ENCODE measurements around the gene ZFYVE28. TPM values are rescaled to one million over a fixed set of nuclear protein-coding genes. Genes with fewer than 3 reads are reported as not detected.

Gene ZFYVE28
- total and polyA plus RNA-seq, 4 donors, result 7.0 to 25.9 (median 12.5) TPM

DNA sequence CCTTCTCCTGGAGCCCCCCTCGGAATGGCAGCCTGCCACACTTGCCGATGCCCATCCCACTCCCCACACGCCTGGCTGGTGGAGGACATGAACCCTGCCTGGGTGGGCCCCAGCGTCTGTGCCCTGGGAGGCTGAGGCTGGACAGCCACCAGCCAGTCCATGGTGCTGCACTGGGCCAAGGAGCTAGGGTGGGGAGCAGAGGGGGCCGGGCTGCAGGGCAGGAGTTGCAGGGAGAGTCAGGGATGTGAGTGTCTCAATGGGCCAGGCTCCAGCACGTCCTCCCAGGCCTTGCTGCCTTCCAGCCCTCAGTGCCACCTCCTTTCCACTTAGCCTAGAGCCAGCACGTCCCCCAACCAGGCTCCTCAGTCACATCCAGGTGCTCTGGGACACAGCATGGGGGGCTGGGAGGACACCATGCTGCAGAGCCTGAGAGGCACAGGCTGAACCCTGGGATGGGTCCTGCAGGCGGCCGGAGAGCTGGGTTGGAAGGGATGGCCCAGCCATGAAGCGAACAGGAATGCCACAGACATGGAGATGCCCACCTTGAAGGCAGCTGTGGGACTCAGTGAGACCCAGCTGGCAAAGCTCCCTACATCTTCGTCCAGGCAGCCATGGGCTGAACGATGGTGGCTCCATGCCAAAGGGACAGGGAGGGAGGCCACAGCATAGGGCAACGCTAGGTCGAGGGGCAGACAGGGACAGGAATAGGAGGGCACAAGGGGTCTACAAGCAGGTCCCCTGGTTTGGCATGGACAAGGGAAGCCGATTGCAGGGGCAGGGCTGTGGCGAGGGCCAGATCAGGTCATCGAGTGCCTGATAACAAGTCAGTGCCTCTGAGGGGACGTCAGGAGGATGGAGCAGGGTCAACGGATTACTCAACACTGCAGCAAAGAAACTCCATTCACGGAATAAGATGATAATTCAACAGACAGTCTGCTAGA, 126.5 kb downstream of the ZFYVE28 start:
- Histone ChIP-seq H3K27ac (ENCODE audit: low read depth in 1 of 2, low read length in 2 of 2) (no peak overlapping the region), H3K27me3 (ENCODE audit: control insufficient read depth in 1 of 2, insufficient read depth in 2 of 2, low read length in 1 of 2) (no peaks in the 10 kb centered on the region), H3K4me3 (ENCODE audit: low read length in 2 of 2) (no peak overlapping the region), H3K4me1 (ENCODE audit: control insufficient read depth in 1 of 2, insufficient read depth in 2 of 2, low read length in 2 of 2) (no peaks in the 10 kb centered on the region), H3K36me3 (ENCODE audit: control insufficient read depth in 1 of 2, insufficient read depth in 2 of 2, low read length in 1 of 2) (no peaks in the 10 kb centered on the region), H3K9me3 (ENCODE audit: control insufficient read depth, low read length) (no peaks in the 10 kb centered on the region)
- intact Hi-C loops (cut with DNase I), result no loop called here
- DNase-seq (peak; percentile 42 to 62), ATAC-seq (ENCODE audit: low FRiP score) (peak; percentile 38)
- 77 to 79% methylated on average over 20 of the region's 20 CpGs for WGBS, 2 donors

DNA sequence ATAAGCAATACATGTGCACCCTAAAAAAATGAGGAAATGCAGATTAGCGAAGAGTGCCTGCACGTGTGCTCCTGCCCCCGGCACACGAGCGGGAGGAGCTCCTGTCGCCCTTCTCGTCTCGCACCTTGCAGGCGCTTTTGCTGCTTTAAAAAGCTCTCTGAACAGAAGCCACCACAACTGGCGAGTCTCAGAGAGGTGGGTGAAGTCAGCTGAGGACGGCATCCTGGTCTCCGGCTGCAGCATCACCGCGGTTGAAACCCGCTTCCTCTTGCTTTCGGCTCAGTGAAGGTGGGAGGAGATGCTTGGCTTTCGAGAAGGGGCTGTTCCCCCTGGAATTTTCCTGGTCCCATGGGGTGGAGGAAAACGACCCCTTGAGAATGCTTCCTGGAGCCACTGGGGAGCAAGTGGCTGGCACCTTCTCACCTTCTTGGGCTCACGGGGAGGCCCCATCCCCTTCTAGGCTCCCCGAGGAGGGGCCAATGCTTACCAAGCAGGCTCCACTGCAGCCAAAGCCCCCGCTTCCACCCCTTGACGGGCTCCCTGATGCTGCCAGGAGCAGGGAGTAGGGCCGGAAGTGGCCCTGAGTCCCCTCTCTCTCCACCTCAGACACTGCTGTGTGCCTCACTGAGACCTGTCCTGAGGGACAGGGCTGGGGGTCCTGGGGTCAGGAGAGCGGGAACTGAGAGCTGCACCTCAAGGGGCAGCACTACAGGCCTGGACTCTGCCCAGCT, 127.3 kb downstream of the ZFYVE28 start:
- no peak for ATAC-seq (ENCODE audit: low FRiP score)
- 87% methylated on average over 24 of the region's 24 CpGs for WGBS, 2 donors
- intact Hi-C loops (cut with DNase I), result no loop called here
- peak in 1 of 2 donors; percentile 68 for DNase-seq
- H3K27ac ChIP-seq (ENCODE audit: low read depth in 1 of 2, low read length in 2 of 2), result no peak overlapping the region
- H3K4me1 ChIP-seq (ENCODE audit: control insufficient read depth in 1 of 2, insufficient read depth in 2 of 2, low read length in 2 of 2), result no peaks in the 10 kb centered on the region
- H3K4me3 ChIP-seq (ENCODE audit: low read length in 2 of 2), result no peak overlapping the region
- H3K27me3 ChIP-seq (ENCODE audit: control insufficient read depth in 1 of 2, insufficient read depth in 2 of 2, low read length in 1 of 2), result no peaks in the 10 kb centered on the region
- no peaks in the 10 kb centered on the region for H3K9me3 ChIP-seq (ENCODE audit: control insufficient read depth, low read length)
- H3K36me3 ChIP-seq (ENCODE audit: control insufficient read depth in 1 of 2, insufficient read depth in 2 of 2, low read length in 1 of 2), result no peaks in the 10 kb centered on the region

- Histone ChIP-seq H3K4me1 (ENCODE audit: control insufficient read depth in 1 of 2, insufficient read depth in 2 of 2, low read length in 2 of 2) (no peaks in the 10 kb centered on the region), H3K9me3 (ENCODE audit: control insufficient read depth, low read length) (no peaks in the 10 kb centered on the region), H3K27me3 (ENCODE audit: control insufficient read depth in 1 of 2, insufficient read depth in 2 of 2, low read length in 1 of 2) (no peaks in the 10 kb centered on the region), H3K27ac (ENCODE audit: low read depth in 1 of 2, low read length in 2 of 2) (no peak overlapping the region), H3K36me3 (ENCODE audit: control insufficient read depth in 1 of 2, insufficient read depth in 2 of 2, low read length in 1 of 2) (no peaks in the 10 kb centered on the region), H3K4me3 (ENCODE audit: low read length in 2 of 2) (no peak overlapping the region)
- 93% methylated on average over 9 of the region's 9 CpGs for WGBS, 2 donors
- intact Hi-C loops (cut with DNase I), result no loop called here
- peak in 1 of 2 donors; percentile 68 for DNase-seq
- no peak for ATAC-seq (ENCODE audit: low FRiP score)
Observed at GRCh38 chr4:2290488-2290887, 128.0 kb downstream of the ZFYVE28 start.

DNA sequence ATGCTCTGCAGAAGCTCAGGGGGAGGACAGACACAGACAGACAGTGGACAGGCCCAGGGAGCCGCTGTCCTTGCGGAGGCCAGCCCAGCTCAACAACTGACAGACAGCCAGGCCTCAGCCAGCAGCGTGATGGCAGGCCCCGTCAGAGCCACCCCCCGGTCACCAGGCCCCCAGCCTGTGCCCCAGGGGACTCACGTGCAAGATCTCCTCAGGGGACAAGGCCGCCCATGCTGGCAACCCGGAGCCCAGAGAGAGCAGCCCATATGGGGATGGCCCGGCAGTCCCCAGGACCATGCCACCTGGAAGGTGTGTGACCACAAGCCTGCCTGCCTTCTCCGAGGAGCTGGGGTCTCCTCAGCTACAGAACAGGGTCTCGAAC, 128.5 kb downstream of the ZFYVE28 start:
- Histone ChIP-seq H3K27me3 (ENCODE audit: control insufficient read depth in 1 of 2, insufficient read depth in 2 of 2, low read length in 1 of 2) (no peaks in the 10 kb centered on the region), H3K27ac (ENCODE audit: low read depth in 1 of 2, low read length in 2 of 2) (no peak overlapping the region), H3K4me1 (ENCODE audit: control insufficient read depth in 1 of 2, insufficient read depth in 2 of 2, low read length in 2 of 2) (no peaks in the 10 kb centered on the region), H3K36me3 (ENCODE audit: control insufficient read depth in 1 of 2, insufficient read depth in 2 of 2, low read length in 1 of 2) (no peaks in the 10 kb centered on the region), H3K9me3 (ENCODE audit: control insufficient read depth, low read length) (no peaks in the 10 kb centered on the region), H3K4me3 (ENCODE audit: low read length in 2 of 2) (no peak overlapping the region)
- ATAC-seq (ENCODE audit: low FRiP score), result no peak
- intact Hi-C loops (cut with DNase I), result no loop called here
- 85 to 90% methylated on average over 11 of the region's 11 CpGs for WGBS, 2 donors
- DNase-seq, result peak in 1 of 2 donors; percentile 66

DNA sequence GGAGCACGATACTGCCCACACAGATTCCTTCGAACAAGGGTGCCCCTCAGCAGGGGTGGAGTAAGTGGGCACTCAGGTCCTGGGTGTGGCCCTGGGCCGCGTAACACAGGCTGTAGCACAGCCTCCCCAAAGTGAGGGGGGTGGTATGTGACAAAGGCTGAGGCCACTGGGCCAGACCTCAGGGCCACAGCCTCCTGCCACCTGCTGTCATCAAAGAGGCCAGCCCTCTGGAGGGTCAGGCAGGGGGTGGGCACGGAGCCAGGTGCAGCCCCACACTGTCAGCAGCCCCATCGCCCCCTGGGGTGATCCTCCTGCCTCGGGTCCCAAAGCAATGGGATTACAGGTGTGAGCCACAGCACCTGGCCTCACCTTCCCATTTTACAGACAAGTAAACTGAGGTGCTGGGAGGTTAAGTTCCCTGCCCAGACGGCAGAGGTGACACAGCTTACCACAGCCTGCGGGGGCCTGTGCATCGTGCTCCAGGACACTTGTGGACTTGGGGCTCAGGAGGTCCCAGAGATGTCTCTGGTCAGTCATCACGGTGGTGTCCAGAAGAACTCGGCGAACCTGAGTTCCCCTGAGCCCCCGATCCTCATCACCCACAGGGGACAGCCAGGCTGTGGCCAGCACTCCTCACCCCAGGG, 129.0 kb downstream of the ZFYVE28 start:
- Histone ChIP-seq H3K4me1 (ENCODE audit: control insufficient read depth in 1 of 2, insufficient read depth in 2 of 2, low read length in 2 of 2) (no peaks in the 10 kb centered on the region), H3K27ac (ENCODE audit: low read depth in 1 of 2, low read length in 2 of 2) (no peak overlapping the region), H3K36me3 (ENCODE audit: control insufficient read depth in 1 of 2, insufficient read depth in 2 of 2, low read length in 1 of 2) (no peaks in the 10 kb centered on the region), H3K9me3 (ENCODE audit: control insufficient read depth, low read length) (no peaks in the 10 kb centered on the region), H3K27me3 (ENCODE audit: control insufficient read depth in 1 of 2, insufficient read depth in 2 of 2, low read length in 1 of 2) (no peaks in the 10 kb centered on the region), H3K4me3 (ENCODE audit: low read length in 2 of 2) (no peak overlapping the region)
- WGBS, 2 donors, result 89 to 92% methylated on average over 14 of the region's 14 CpGs
- ATAC-seq (ENCODE audit: low FRiP score), result no peak
- intact Hi-C loops (cut with DNase I), result no loop called here
- DNase-seq, result peak in 1 of 2 donors; percentile 55

GRCh38 chr4:2288051-2288541, 130.3 kb downstream of the ZFYVE28 start:
- peak; percentile 43 to 62 for DNase-seq

GRCh38 chr4:2287594-2287915, 130.9 kb downstream of the ZFYVE28 start:
- ATAC-seq (ENCODE audit: low FRiP score) (no peak), DNase-seq (peak in 1 of 2 donors; percentile 62)
- 85 to 90% methylated on average over 9 of the region's 9 CpGs for WGBS, 2 donors
- no peak overlapping the region for H3K27ac ChIP-seq (ENCODE audit: low read depth in 1 of 2, low read length in 2 of 2)
- intact Hi-C loops (cut with DNase I), result no loop called here
- no peak overlapping the region for H3K4me3 ChIP-seq (ENCODE audit: low read length in 2 of 2)
- no peaks in the 10 kb centered on the region for H3K4me1 ChIP-seq (ENCODE audit: control insufficient read depth in 1 of 2, insufficient read depth in 2 of 2, low read length in 2 of 2)
- no peaks in the 10 kb centered on the region for H3K9me3 ChIP-seq (ENCODE audit: control insufficient read depth, low read length)
- H3K27me3 ChIP-seq (ENCODE audit: control insufficient read depth in 1 of 2, insufficient read depth in 2 of 2, low read length in 1 of 2), result no peaks in the 10 kb centered on the region
- no peaks in the 10 kb centered on the region for H3K36me3 ChIP-seq (ENCODE audit: control insufficient read depth in 1 of 2, insufficient read depth in 2 of 2, low read length in 1 of 2)

More at GRCh38 chr4:2288051-2288541, 130.3 kb downstream of the ZFYVE28 start:
- H3K9me3 ChIP-seq (ENCODE audit: control insufficient read depth, low read length), result no peaks in the 10 kb centered on the region
- no peak for ATAC-seq (ENCODE audit: low FRiP score)
- H3K36me3 ChIP-seq (ENCODE audit: control insufficient read depth in 1 of 2, insufficient read depth in 2 of 2, low read length in 1 of 2), result no peaks in the 10 kb centered on the region
- no peak overlapping the region for H3K27ac ChIP-seq (ENCODE audit: low read depth in 1 of 2, low read length in 2 of 2)
- H3K27me3 ChIP-seq (ENCODE audit: control insufficient read depth in 1 of 2, insufficient read depth in 2 of 2, low read length in 1 of 2), result no peaks in the 10 kb centered on the region
- intact Hi-C loops (cut with DNase I), result no loop called here
- WGBS, 2 donors, result 93 to 97% methylated on average over 7 to 10 of the region's 10 CpGs
- H3K4me1 ChIP-seq (ENCODE audit: control insufficient read depth in 1 of 2, insufficient read depth in 2 of 2, low read length in 2 of 2), result no peaks in the 10 kb centered on the region
- H3K4me3 ChIP-seq (ENCODE audit: low read length in 2 of 2), result no peak overlapping the region

GRCh38 chr4:2286904-2287593, 131.4 kb downstream of the ZFYVE28 start:
- H3K9me3 ChIP-seq (ENCODE audit: control insufficient read depth, low read length), result no peaks in the 10 kb centered on the region
- no peak overlapping the region for H3K4me3 ChIP-seq (ENCODE audit: low read length in 2 of 2)
- no peaks in the 10 kb centered on the region for H3K4me1 ChIP-seq (ENCODE audit: control insufficient read depth in 1 of 2, insufficient read depth in 2 of 2, low read length in 2 of 2)
- ATAC-seq (ENCODE audit: low FRiP score) (no peak), DNase-seq (peak; percentile 17 to 46)
- H3K27me3 ChIP-seq (ENCODE audit: control insufficient read depth in 1 of 2, insufficient read depth in 2 of 2, low read length in 1 of 2), result no peaks in the 10 kb centered on the region
- H3K27ac ChIP-seq (ENCODE audit: low read depth in 1 of 2, low read length in 2 of 2), result no peak overlapping the region
- intact Hi-C loops (cut with DNase I), result no loop called here
- whole genome bisulfite sequencing, 2 donors, result 75 to 80% methylated on average over 19 of the region's 19 CpGs
- H3K36me3 ChIP-seq (ENCODE audit: control insufficient read depth in 1 of 2, insufficient read depth in 2 of 2, low read length in 1 of 2), result no peaks in the 10 kb centered on the region
